ENCODE measurements around the gene DNAH3.

DNA sequence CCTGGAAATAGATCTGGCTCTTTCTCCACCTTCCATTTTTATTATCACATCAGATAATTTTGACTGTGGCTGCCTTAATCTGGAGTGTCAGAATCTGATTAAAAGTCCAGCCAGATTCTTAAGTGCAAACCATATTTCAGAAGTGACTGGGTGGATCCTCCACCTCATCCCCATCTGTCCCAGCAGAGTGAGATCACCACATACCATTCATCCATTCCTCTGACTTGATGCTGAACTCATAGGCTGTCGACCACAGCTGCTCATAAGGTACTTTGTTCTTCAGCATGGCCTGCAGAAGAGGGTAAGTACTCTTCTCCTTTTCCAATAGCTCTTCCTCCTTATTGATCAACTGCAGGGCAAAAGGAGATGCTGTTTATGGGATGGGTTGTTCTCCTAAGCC lies 53.5 kb downstream of the DNAH3 start:
- TF ChIP-seq POLR2A (IDR thresholded peaks at IDR 0.05), result no peak
- TF ChIP-seq, protein P1, sequence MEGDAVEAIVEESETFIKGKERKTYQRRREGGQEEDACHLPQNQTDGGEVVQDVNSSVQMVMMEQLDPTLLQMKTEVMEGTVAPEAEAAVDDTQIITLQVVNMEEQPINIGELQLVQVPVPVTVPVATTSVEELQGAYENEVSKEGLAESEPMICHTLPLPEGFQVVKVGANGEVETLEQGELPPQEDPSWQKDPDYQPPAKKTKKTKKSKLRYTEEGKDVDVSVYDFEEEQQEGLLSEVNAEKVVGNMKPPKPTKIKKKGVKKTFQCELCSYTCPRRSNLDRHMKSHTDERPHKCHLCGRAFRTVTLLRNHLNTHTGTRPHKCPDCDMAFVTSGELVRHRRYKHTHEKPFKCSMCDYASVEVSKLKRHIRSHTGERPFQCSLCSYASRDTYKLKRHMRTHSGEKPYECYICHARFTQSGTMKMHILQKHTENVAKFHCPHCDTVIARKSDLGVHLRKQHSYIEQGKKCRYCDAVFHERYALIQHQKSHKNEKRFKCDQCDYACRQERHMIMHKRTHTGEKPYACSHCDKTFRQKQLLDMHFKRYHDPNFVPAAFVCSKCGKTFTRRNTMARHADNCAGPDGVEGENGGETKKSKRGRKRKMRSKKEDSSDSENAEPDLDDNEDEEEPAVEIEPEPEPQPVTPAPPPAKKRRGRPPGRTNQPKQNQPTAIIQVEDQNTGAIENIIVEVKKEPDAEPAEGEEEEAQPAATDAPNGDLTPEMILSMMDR (IDR thresholded peaks at IDR 0.05), result no peak
